Measurements from ENCODE around the gene THRA. TPM values are rescaled to one million over a fixed set of nuclear protein-coding genes. Genes with fewer than 3 reads are reported as not detected.

Gene THRA
- total and polyA plus RNA-seq, 2 of the 8 experiments (the other 6 are each of a cell fraction or from before 2014, with no cell fraction given), result 6.4 to 10.2 TPM

DNA sequence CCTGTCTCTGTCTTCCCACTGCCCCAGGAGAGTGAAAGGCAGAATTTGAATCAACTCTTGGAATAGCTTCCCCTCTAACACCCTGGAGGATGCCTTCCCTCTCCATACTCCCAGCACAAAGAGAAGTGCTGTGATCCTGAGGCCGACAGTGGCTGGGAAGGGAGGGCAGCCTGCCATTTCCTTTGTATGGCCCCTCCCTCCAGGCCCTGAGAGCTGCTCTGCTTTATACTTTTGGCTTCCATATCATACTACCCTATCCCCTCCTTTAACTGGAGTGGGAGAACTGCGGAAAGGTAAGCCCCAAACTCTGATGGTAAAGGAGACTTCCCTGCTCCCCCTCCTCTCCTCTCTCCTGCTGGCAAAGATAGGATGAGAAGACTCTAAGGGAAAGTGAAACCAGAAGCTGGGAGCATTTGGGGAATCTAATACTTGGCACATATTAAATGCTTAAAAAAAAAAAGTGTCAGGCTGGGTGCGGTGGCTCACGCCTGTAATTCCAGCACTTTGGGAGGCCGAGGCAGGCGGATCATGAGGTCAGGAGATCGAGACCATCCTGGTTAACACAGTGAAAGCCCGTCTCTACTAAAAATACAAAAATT, 4.5 kb upstream of the THRA start:
- H3K4me3 ChIP-seq (ENCODE audit: extremely low read depth in 1 of 4, insufficient read depth in 2 of 4, low read depth in 3 of 4, low read length in 4 of 4), result no peak overlapping the region
- H3K4me2 ChIP-seq (ENCODE audit: insufficient read depth in 1 of 2, low read depth in 2 of 2, low read length in 2 of 2), result no peak overlapping the region
- no peak overlapping the region for H3K9ac ChIP-seq (replicated peaks in 1 of 4; ENCODE audit: extremely low read depth in 1 of 4, low read depth in 3 of 4, low read length in 3 of 4)
- H3K18ac ChIP-seq (ENCODE audit: extremely low read depth, low read length), result no peak overlapping the region
- H2AFZ ChIP-seq (ENCODE audit: low read length), result no peak overlapping the region; the same call in 1 of the 2 replicates
- ChIA-PET POLR2A (ENCODE audit: partially characterized antibody) (interaction anchor here (0.8 to 1.4 kb wide), 5 partner anchors 11 to 82 kb away, joined by 3 to 5 read pairs (median 4); partner anchors contain the start of gene CASC3), CTCF (ENCODE audit: partially characterized antibody) (interaction anchor here (0.7 to 38.4 kb wide), 3 partner anchors 19 to 52 kb away, joined by 3 to 876 read pairs (median 521); no protein-coding TSS in a partner anchor)
- H2BK5ac ChIP-seq (ENCODE audit: low read depth, low read length), result no peak overlapping the region
- no peak overlapping the region for H2BK15ac ChIP-seq (ENCODE audit: low read length)
- H4K91ac ChIP-seq (replicated peaks; ENCODE audit: insufficient read length, low read length), result no peak overlapping the region
- H3K79me1 ChIP-seq (ENCODE audit: low read depth, low read length), result no peaks in the 10 kb centered on the region
- H3K79me2 ChIP-seq (ENCODE audit: control insufficient read depth in 1 of 2, insufficient read depth in 2 of 2, low read length in 2 of 2), result no peaks in the 10 kb centered on the region
- H3K14ac ChIP-seq (ENCODE audit: insufficient read length), result no peak overlapping the region
- H2BK12ac ChIP-seq (ENCODE audit: low read depth, low read length), result no peak overlapping the region
- H2BK120ac ChIP-seq (replicated peaks; ENCODE audit: low read depth, low read length), result no peak overlapping the region
- FAIRE-seq, result no peak
- no peak overlapping the region for H4K5ac ChIP-seq (ENCODE audit: insufficient read length, low read depth, low read length)
- no peak for DNase-seq (ENCODE audit: low read depth in 1 of 2, low spot score in 2 of 2)
- WGBS, 2 experiments (ENCODE audit: extremely low coverage in 1 of 2, insufficient coverage in 1 of 2, insufficient read length in 1 of 2, insufficient replicate concordance in 2 of 2, low coverage in 1 of 2, low lambda C conversion rate in 2 of 2, missing lambda C conversion rate in 1 of 2), result 90% methylated on average over 8 of the region's 8 CpGs; no CpG with 5 or more reads in 1 of the 2 experiments
- no peak overlapping the region for H3K27ac ChIP-seq (ENCODE audit: low read depth, low read length)
- no peak overlapping the region; the same call in 1 of the 2 replicates for H4K8ac ChIP-seq (ENCODE audit: extremely low read depth, insufficient read depth, low read length)
- no peaks in the 10 kb centered on the region for H4K20me1 ChIP-seq (replicated peaks in 1 of 2; ENCODE audit: control insufficient read depth in 1 of 2, insufficient read depth in 2 of 2, low read length in 2 of 2)
- H3K27me3 ChIP-seq (replicated peaks in 1 of 4; ENCODE audit: control insufficient read depth in 3 of 4, extremely low read depth in 1 of 4, insufficient read depth in 3 of 4, low read length in 3 of 4), result peaks cover 0 to 7% (median 3%) of the 10 kb centered on the region in 4 experiments; a peak in 4 of 7 replicates
- H2BK20ac ChIP-seq (ENCODE audit: low read length), result no peak overlapping the region
- no peak overlapping the region for H2AK5ac ChIP-seq (ENCODE audit: low read depth, low read length)
- peaks cover 2% of the 10 kb centered on the region; the same call in 1 of the 2 replicates for H3K23me2 ChIP-seq (ENCODE audit: low read depth, low read length)
- H3K56ac ChIP-seq (replicated peaks; ENCODE audit: insufficient read length, low read depth, low read length), result no peak overlapping the region
- no peak overlapping the region for H3K23ac ChIP-seq (ENCODE audit: insufficient read length)
- no peak overlapping the region for H3K4ac ChIP-seq (replicated peaks; ENCODE audit: insufficient read length, low read depth, low read length)
- no peaks in the 10 kb centered on the region for H3K36me3 ChIP-seq (ENCODE audit: control insufficient read depth in 2 of 4, insufficient read depth in 4 of 4, low read length in 3 of 4)
- peaks cover 10 to 18% (median 15%) of the 10 kb centered on the region in 4 experiments for H3K4me1 ChIP-seq (replicated peaks in 1 of 4; ENCODE audit: control insufficient read depth in 3 of 4, insufficient read depth in 4 of 4, low read length in 3 of 4)
- H3K9me3 ChIP-seq (ENCODE audit: insufficient read depth in 2 of 2, low read depth in 1 of 2, low read length in 1 of 2), result no peaks in the 10 kb centered on the region
- no peak for TF ChIP-seq POLR2A (IDR thresholded peaks at IDR 0.05; ENCODE audit: control extremely low read depth in 1 of 2, low read depth in 2 of 2, low read length in 2 of 2)
- no peak for TF ChIP-seq TAF7 (optimal IDR thresholded peaks at IDR 0.05; ENCODE audit: borderline replicate concordance, low read depth, low read length)
- TF ChIP-seq, protein P1, sequence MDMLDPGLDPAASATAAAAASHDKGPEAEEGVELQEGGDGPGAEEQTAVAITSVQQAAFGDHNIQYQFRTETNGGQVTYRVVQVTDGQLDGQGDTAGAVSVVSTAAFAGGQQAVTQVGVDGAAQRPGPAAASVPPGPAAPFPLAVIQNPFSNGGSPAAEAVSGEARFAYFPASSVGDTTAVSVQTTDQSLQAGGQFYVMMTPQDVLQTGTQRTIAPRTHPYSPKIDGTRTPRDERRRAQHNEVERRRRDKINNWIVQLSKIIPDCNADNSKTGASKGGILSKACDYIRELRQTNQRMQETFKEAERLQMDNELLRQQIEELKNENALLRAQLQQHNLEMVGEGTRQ (IDR thresholded peaks at IDR 0.05; ENCODE audit: low read length), result no peak
- no peak for TF ChIP-seq KDM4A (IDR thresholded peaks at IDR 0.05; ENCODE audit: low read depth, low read length, severe bottlenecking)

All from H1 (cell line).